Stimulated activated naive CD8-positive, alpha-beta T cell treated with anti-CD3 and anti-CD28 coated beads, Interleukin-15, Interleukin-2, amounts not matched to agents 100 ng/mL and 50 ng/mL, for 24 hours (primary cell): ENCODE results near the gene MLXIP.

Source experiments
- H3K27ac Mint-ChIP-seq: one replicate; pipeline ENCODE4 v1.8.0; 2021; ENCODE audit warnings: mild to moderate bottlenecking, mixed read lengths
- H3K27me3 Mint-ChIP-seq: one replicate; pipeline ENCODE4 v1.8.0; 2021; ENCODE audit warnings: mixed read lengths
- H3K36me3 Mint-ChIP-seq: one replicate; pipeline ENCODE4 v1.8.0; 2021; ENCODE audit warnings: low read depth, mixed read lengths
- H3K4me1 Mint-ChIP-seq: one replicate; pipeline ENCODE4 v1.8.0; 2021; ENCODE audit warnings: low read depth, mixed read lengths
- H3K4me3 Mint-ChIP-seq: one replicate; pipeline ENCODE4 v1.8.0; 2021; ENCODE audit warnings: mild to moderate bottlenecking, mixed read lengths
- H3K9me3 Mint-ChIP-seq: one replicate; pipeline ENCODE4 v1.8.0; 2021; ENCODE audit warnings: mixed read lengths

The MLXIP gene

GRCh38 chr12:122194804-122195203 is 116.2 kb downstream of the MLXIP start:
- Mint-ChIP-seq H3K36me3 (no peaks in the 10 kb centered on the region), H3K4me3 (no peak overlapping the region), H3K27ac (no peak overlapping the region), H3K27me3 (peaks cover 14% of the 10 kb centered on the region), H3K9me3 (peaks cover 6% of the 10 kb centered on the region), H3K4me1 (peaks cover 12% of the 10 kb centered on the region)

- no peak overlapping the region for H3K27ac Mint-ChIP-seq
- H3K9me3 Mint-ChIP-seq = peaks cover 6% of the 10 kb centered on the region
- no peaks in the 10 kb centered on the region for H3K36me3 Mint-ChIP-seq
- H3K4me1 Mint-ChIP-seq = peaks cover 12% of the 10 kb centered on the region
- no peak overlapping the region for H3K4me3 Mint-ChIP-seq
- peaks cover 19% of the 10 kb centered on the region for H3K27me3 Mint-ChIP-seq
Measured at GRCh38 chr12:122195405-122195804, 116.8 kb downstream of the MLXIP start.
